ENCODE results near the gene PRICKLE4.

- TF ChIP-seq CTCF (IDR thresholded peaks at IDR 0.05; ENCODE audit: poor library complexity, severe bottlenecking) = no peak
- TF ChIP-seq POLR2AphosphoS5 (IDR thresholded peaks at IDR 0.05) = no peak
- no peak for TF ChIP-seq MXI1 (conservative IDR thresholded peaks at IDR 0.05; ENCODE audit: poor library complexity, severe bottlenecking)
- TF ChIP-seq RAD21 (conservative IDR thresholded peaks at IDR 0.05) = no peak
Observed at GRCh38 chr6:41748102-41748477, 32.5 kb upstream of the PRICKLE4 start.
